Measurements from ENCODE around the gene CLCN7. TPM values are rescaled to one million over a fixed set of nuclear protein-coding genes. Genes with fewer than 3 reads are reported as not detected.

Gene CLCN7
- total and polyA plus RNA-seq, 9 of the 15 experiments (the other 6 are each of a cell fraction or from before 2014, with no cell fraction given): 0.06 to 126 (median 18.7) TPM

DNA sequence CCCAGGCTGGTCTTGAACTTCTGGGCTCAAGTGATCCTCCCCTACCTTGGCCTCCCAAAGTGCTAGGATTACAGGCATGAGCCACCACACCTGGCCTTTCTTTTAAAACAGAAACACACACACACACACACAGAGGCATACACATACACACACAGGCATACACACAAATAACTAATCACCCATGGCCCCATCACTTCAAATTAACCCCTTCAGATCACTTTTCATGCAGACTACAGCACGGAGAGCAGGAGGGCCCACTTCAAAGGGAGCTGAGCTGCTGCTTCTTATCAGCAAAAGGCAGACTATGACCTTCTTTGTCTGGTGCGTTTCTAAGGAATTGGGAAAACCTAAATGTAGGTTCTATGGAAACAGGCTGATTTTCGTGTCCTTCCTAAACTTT lies 1.9 kb downstream of the CLCN7 start (continued):
- TF ChIP-seq FOXK1 (CRISPR knock-in tag; IDR thresholded peaks at IDR 0.05; ENCODE audit: borderline replicate concordance) (no peak), SMAD4 (CRISPR knock-in tag; conservative IDR thresholded peaks at IDR 0.05) (peak; percentile 75), ZNF184 (CRISPR knock-in tag; IDR thresholded peaks at IDR 0.05) (no peak), CEBPG (CRISPR knock-in tag; IDR thresholded peaks at IDR 0.05) (no peak), CEBPG (tag; conservative IDR thresholded peaks at IDR 0.05 in 1 of 2, IDR thresholded peaks at IDR 0.05 in 1 of 2) (no peak), RHOXF2B (CRISPR knock-in tag; conservative IDR thresholded peaks at IDR 0.05) (no peak), HLTF (IDR thresholded peaks at IDR 0.05) (peak; percentile 71; the same call in 1 of the 2 replicates), SRSF1 (IDR thresholded peaks at IDR 0.05; ENCODE audit: low read depth, low read length) (no peak), ELF4 (CRISPR knock-in tag; IDR thresholded peaks at IDR 0.05) (0 out of 2 replicates have a peak, but pooled peaks have one; percentile 52), HDAC8 (tag; IDR thresholded peaks at IDR 0.05) (no peak), TOE1 (IDR thresholded peaks at IDR 0.05; ENCODE audit: borderline replicate concordance) (peak; percentile 35; the same call in 1 of the 2 replicates), TOE1 (CRISPR knock-in tag; IDR thresholded peaks at IDR 0.05; ENCODE audit: borderline replicate concordance, low read depth) (no peak), NFATC3 (IDR thresholded peaks at IDR 0.05) (0 out of 2 replicates have a peak, but pooled peaks have one; percentile 42), ELK1 (CRISPR knock-in tag; IDR thresholded peaks at IDR 0.05) (no peak), EP400 (IDR thresholded peaks at IDR 0.05) (peak; percentile 23; the same call in 1 of the 2 replicates), DPF2 (IDR thresholded peaks at IDR 0.05) (peak; percentile 86), ZFPM2 (CRISPR knock-in tag; IDR thresholded peaks at IDR 0.05) (no peak), MYNN (IDR thresholded peaks at IDR 0.05) (no peak), MYNN (CRISPR knock-in tag; IDR thresholded peaks at IDR 0.05) (no peak)
- TF ChIP-seq, protein P1, sequence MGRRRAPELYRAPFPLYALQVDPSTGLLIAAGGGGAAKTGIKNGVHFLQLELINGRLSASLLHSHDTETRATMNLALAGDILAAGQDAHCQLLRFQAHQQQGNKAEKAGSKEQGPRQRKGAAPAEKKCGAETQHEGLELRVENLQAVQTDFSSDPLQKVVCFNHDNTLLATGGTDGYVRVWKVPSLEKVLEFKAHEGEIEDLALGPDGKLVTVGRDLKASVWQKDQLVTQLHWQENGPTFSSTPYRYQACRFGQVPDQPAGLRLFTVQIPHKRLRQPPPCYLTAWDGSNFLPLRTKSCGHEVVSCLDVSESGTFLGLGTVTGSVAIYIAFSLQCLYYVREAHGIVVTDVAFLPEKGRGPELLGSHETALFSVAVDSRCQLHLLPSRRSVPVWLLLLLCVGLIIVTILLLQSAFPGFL (CRISPR knock-in tag; IDR thresholded peaks at IDR 0.05): no peak
- TF ChIP-seq, protein P2, sequence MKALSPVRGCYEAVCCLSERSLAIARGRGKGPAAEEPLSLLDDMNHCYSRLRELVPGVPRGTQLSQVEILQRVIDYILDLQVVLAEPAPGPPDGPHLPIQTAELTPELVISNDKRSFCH (CRISPR knock-in tag; IDR thresholded peaks at IDR 0.05): no peak
- TF ChIP-seq, protein P2 (tag; IDR thresholded peaks at IDR 0.05): 0 out of 2 replicates have a peak, but pooled peaks have one; percentile 26
- TF ChIP-seq, protein P3, sequence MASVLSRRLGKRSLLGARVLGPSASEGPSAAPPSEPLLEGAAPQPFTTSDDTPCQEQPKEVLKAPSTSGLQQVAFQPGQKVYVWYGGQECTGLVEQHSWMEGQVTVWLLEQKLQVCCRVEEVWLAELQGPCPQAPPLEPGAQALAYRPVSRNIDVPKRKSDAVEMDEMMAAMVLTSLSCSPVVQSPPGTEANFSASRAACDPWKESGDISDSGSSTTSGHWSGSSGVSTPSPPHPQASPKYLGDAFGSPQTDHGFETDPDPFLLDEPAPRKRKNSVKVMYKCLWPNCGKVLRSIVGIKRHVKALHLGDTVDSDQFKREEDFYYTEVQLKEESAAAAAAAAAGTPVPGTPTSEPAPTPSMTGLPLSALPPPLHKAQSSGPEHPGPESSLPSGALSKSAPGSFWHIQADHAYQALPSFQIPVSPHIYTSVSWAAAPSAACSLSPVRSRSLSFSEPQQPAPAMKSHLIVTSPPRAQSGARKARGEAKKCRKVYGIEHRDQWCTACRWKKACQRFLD (CRISPR knock-in tag; IDR thresholded peaks at IDR 0.05): 0 out of 2 replicates have a peak, but pooled peaks have one; percentile 23
- TF ChIP-seq, protein P4, sequence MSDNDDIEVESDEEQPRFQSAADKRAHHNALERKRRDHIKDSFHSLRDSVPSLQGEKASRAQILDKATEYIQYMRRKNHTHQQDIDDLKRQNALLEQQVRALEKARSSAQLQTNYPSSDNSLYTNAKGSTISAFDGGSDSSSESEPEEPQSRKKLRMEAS (CRISPR knock-in tag; IDR thresholded peaks at IDR 0.05): peak; percentile 14; the same call in 1 of the 2 replicates
- TF ChIP-seq, protein P5, sequence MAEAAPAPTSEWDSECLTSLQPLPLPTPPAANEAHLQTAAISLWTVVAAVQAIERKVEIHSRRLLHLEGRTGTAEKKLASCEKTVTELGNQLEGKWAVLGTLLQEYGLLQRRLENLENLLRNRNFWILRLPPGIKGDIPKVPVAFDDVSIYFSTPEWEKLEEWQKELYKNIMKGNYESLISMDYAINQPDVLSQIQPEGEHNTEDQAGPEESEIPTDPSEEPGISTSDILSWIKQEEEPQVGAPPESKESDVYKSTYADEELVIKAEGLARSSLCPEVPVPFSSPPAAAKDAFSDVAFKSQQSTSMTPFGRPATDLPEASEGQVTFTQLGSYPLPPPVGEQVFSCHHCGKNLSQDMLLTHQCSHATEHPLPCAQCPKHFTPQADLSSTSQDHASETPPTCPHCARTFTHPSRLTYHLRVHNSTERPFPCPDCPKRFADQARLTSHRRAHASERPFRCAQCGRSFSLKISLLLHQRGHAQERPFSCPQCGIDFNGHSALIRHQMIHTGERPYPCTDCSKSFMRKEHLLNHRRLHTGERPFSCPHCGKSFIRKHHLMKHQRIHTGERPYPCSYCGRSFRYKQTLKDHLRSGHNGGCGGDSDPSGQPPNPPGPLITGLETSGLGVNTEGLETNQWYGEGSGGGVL (CRISPR knock-in tag; IDR thresholded peaks at IDR 0.05): no peak

Data from K562 (cell line).